CD4-positive, alpha-beta memory T cell (primary cell): ENCODE data around the gene ZFAND3. TPM values are rescaled to one million over a fixed set of nuclear protein-coding genes. Genes with fewer than 3 reads are reported as not detected.

Experiments used
- CTCF ChIA-PET: fragments of 350-600 bp; sonication (Branson Sonifier 250); formaldehyde crosslinking; loops from one replicate; lab custom pipeline; 2021; ENCODE audit warnings: inconsistent platforms; ENCODE audit not compliant: partially characterized antibody; lab: Charles Lee
- POLR2A ChIA-PET: fragments of 350-600 bp; sonication (Branson Sonifier 250); formaldehyde crosslinking; loops from one replicate; lab custom pipeline; 2021; ENCODE audit not compliant: partially characterized antibody; lab: Charles Lee
- DNase-seq, 5 donors: peaks; one replicate each; pipeline versions ENCODE4 v3.0.0 to v3.0.0-alpha.2; 2020 to 2022; ENCODE audit warnings: mixed read lengths in 1 of 5
- H3K27ac ChIP-seq: one replicate; pipeline ENCODE4 v1.7.0; 2013; ENCODE audit warnings: low read depth, low read length
- H3K27me3 ChIP-seq: 2 replicates; pipeline ENCODE4 v1.7.0; 2013; ENCODE audit warnings: mild to moderate bottlenecking, low read length, moderate library complexity; ENCODE audit not compliant: insufficient read depth
- H3K36me3 ChIP-seq: 2 replicates; pipeline ENCODE4 v1.7.0; 2013; ENCODE audit warnings: mild to moderate bottlenecking, low read length, moderate library complexity; ENCODE audit not compliant: insufficient read depth
- H3K4me1 ChIP-seq: 2 replicates; pipeline ENCODE4 v1.7.0; 2013; ENCODE audit warnings: mild to moderate bottlenecking, low read length, moderate library complexity; ENCODE audit not compliant: insufficient read depth
- H3K4me3 ChIP-seq, 2 donors: one replicate each; pipeline ENCODE4 v1.7.0; 2013; ENCODE audit warnings: low read length in 2 of 2, mild to moderate bottlenecking in 1 of 2
- H3K9me3 ChIP-seq, 2 donors: one replicate each; pipeline ENCODE4 v1.7.0; 2013; ENCODE audit warnings: low read length in 2 of 2, control low read depth in 1 of 2; ENCODE audit not compliant: control insufficient read depth in 1 of 2
- H3K27ac Mint-ChIP-seq, 7 donors: one replicate each; pipeline ENCODE4 v1.8.0; 2020 to 2021; ENCODE audit warnings: mixed read lengths in 7 of 7, mild to moderate bottlenecking in 6 of 7, inconsistent platforms in 3 of 7, moderate library complexity in 3 of 7
- H3K27me3 Mint-ChIP-seq, 2 donors: one replicate each; pipeline ENCODE4 v1.8.0; 2020 to 2021; ENCODE audit warnings: mixed read lengths in 2 of 2
- H3K36me3 Mint-ChIP-seq, 2 donors: one replicate each; pipeline ENCODE4 v1.8.0; 2020 to 2021; ENCODE audit warnings: mixed read lengths in 2 of 2, inconsistent platforms in 1 of 2, mild to moderate bottlenecking in 1 of 2
- H3K4me1 Mint-ChIP-seq, 4 donors: one replicate each; pipeline ENCODE4 v1.8.0; 2020 to 2021; ENCODE audit warnings: mixed read lengths in 4 of 4, mild to moderate bottlenecking in 1 of 4
- H3K4me3 Mint-ChIP-seq, 8 donors: one replicate each; pipeline ENCODE4 v1.8.0; 2020 to 2021; ENCODE audit warnings: mixed read lengths in 8 of 8, mild to moderate bottlenecking in 7 of 8, moderate library complexity in 6 of 8, inconsistent platforms in 3 of 8
- H3K9me3 Mint-ChIP-seq, 8 donors: one replicate each; pipeline ENCODE4 v1.8.0; 2020 to 2021; ENCODE audit warnings: mixed read lengths in 8 of 8, mild to moderate bottlenecking in 5 of 8, inconsistent platforms in 3 of 8, moderate library complexity in 1 of 8
- intact Hi-C: fragments of 100-400 bp; cut with micrococcal nuclease; formaldehyde crosslinking; loops from one replicate; pipeline ENCODE4 v1.15.1; 2023
- polyA plus RNA-seq, 2 donors: library from polyadenylated mRNA; unstranded; fragments of 300-500 nt; fragmentation: Illumina TruSeq; gene quantifications; one replicate each; pipeline ENCODE4 v1.2.3, GENCODE V29; 2021
- total RNA-seq, 2 experiments: library from RNA; stranded (reverse); gene quantifications; one replicate each; pipeline ENCODE4 v1.2.3, GENCODE V29; 2021

Gene ZFAND3
- total and polyA plus RNA-seq, 4 experiments from 2014 or later, result 2.1 to 33.0 (median 20.1) TPM

- CTCF ChIA-PET, result no interaction called here
- H3K27ac ChIP-seq, result no peak overlapping the region
- POLR2A ChIA-PET, result no interaction called here
- Mint-ChIP-seq H3K27ac (no peak overlapping the region), H3K36me3 (no peaks in the 10 kb centered on the region), H3K9me3 (no peaks in the 10 kb centered on the region), H3K27me3 (peaks cover 10 to 12% of the 10 kb centered on the region in 2 donors), H3K4me1 (no peaks in the 10 kb centered on the region), H3K4me3 (no peak overlapping the region)
- no peaks in the 10 kb centered on the region for H3K4me1 ChIP-seq
- no peaks in the 10 kb centered on the region for H3K36me3 ChIP-seq
- H3K4me3 ChIP-seq, result no peak overlapping the region
- no peaks in the 10 kb centered on the region for H3K27me3 ChIP-seq
- intact Hi-C loops, result no loop called here
- no peak for DNase-seq
- no peaks in the 10 kb centered on the region for H3K9me3 ChIP-seq
Observed at GRCh38 chr6:37807656-37808055, 11.9 kb upstream of the ZFAND3 start.

- H3K36me3 ChIP-seq, result no peaks in the 10 kb centered on the region
- no peaks in the 10 kb centered on the region for H3K9me3 ChIP-seq
- Mint-ChIP-seq H3K27ac (no peak overlapping the region), H3K36me3 (no peaks in the 10 kb centered on the region), H3K9me3 (no peaks in the 10 kb centered on the region), H3K27me3 (peaks cover 10 to 12% of the 10 kb centered on the region in 2 donors), H3K4me3 (no peak overlapping the region), H3K4me1 (no peaks in the 10 kb centered on the region)
- H3K27ac ChIP-seq, result no peak overlapping the region
- no peak overlapping the region for H3K4me3 ChIP-seq
- intact Hi-C loops, result no loop called here
- no peaks in the 10 kb centered on the region for H3K4me1 ChIP-seq
- ChIA-PET POLR2A (interaction anchor here (0.6 to 1.4 kb wide), 2 partner anchors 9 to 1437 kb away, joined by 3 to 6 read pairs; partner anchors contain the start of gene ZFAND3), CTCF (no interaction called here)
- no peaks in the 10 kb centered on the region for H3K27me3 ChIP-seq
- DNase-seq, result no peak
Observed at GRCh38 chr6:37809197-37809543, 10.4 kb upstream of the ZFAND3 start.

GRCh38 chr6:37812841-37813240, 6.7 kb upstream of the ZFAND3 start:
- Mint-ChIP-seq H3K27ac (no peak overlapping the region), H3K9me3 (no peaks in the 10 kb centered on the region), H3K36me3 (no peaks in the 10 kb centered on the region), H3K4me3 (no peak overlapping the region), H3K4me1 (peaks cover 4 to 11% (median 7%) of the 10 kb centered on the region in 4 donors), H3K27me3 (peaks cover 8 to 12% of the 10 kb centered on the region in 2 donors)
- no peak for DNase-seq
- POLR2A ChIA-PET, result no interaction called here
- no peaks in the 10 kb centered on the region for H3K27me3 ChIP-seq
- CTCF ChIA-PET, result no interaction called here
- H3K27ac ChIP-seq, result no peak overlapping the region
- H3K9me3 ChIP-seq, result no peaks in the 10 kb centered on the region
- peaks cover 6% of the 10 kb centered on the region for H3K4me1 ChIP-seq
- intact Hi-C loops, result loop anchor here (10.0 kb wide), 1 partner anchor 308 kb away; no protein-coding TSS in a partner anchor
- no peaks in the 10 kb centered on the region for H3K36me3 ChIP-seq
- no peak overlapping the region for H3K4me3 ChIP-seq

GRCh38 chr6:37814374-37814773, 5.2 kb upstream of the ZFAND3 start:
- peaks cover 9 to 25% (median 13%) of the 10 kb centered on the region in 4 donors for H3K4me1 Mint-ChIP-seq
- ChIA-PET CTCF (no interaction called here), POLR2A (no interaction called here)
- peaks cover 6 to 7% of the 10 kb centered on the region in 2 donors for H3K27me3 Mint-ChIP-seq
- H3K36me3 Mint-ChIP-seq, result peaks cover 0 to 8% of the 10 kb centered on the region in 2 donors
- Histone ChIP-seq H3K9me3 (no peaks in the 10 kb centered on the region), H3K27me3 (no peaks in the 10 kb centered on the region), H3K27ac (no peak overlapping the region), H3K4me3 (no peak overlapping the region), H3K4me1 (peaks cover 12% of the 10 kb centered on the region), H3K36me3 (no peaks in the 10 kb centered on the region)
- no peaks in the 10 kb centered on the region for H3K9me3 Mint-ChIP-seq
- H3K4me3 Mint-ChIP-seq, result no peak overlapping the region
- DNase-seq, result no peak
- H3K27ac Mint-ChIP-seq, result no peak overlapping the region
- intact Hi-C loops, result loop anchor here (10.0 kb wide), 1 partner anchor 310 kb away; no protein-coding TSS in a partner anchor

- H3K4me3 ChIP-seq, result no peak overlapping the region
- H3K27ac Mint-ChIP-seq, result peak overlapping the region in 2 of 7 donors; percentile 74 to 99
- no peaks in the 10 kb centered on the region for H3K27me3 ChIP-seq
- peaks cover under 1 to 1% of the 10 kb centered on the region in 2 donors for H3K27me3 Mint-ChIP-seq
- no peaks in the 10 kb centered on the region for H3K9me3 ChIP-seq
- H3K27ac ChIP-seq, result no peak overlapping the region
- H3K36me3 Mint-ChIP-seq, result peaks cover 0 to 14% of the 10 kb centered on the region in 2 donors
- intact Hi-C loops, result loop anchor here (5.0 to 10.0 kb wide), 2 partner anchors 312 to 384 kb away; partner anchors contain the start of gene CMTR1
- peaks cover 27% of the 10 kb centered on the region for H3K4me1 ChIP-seq
- H3K4me3 Mint-ChIP-seq, result peak overlapping the region in 5 of 8 donors; percentile 61 to 73 (median 67)
- peaks cover 20 to 42% (median 29%) of the 10 kb centered on the region in 4 donors for H3K4me1 Mint-ChIP-seq
- no peaks in the 10 kb centered on the region for H3K36me3 ChIP-seq
- DNase-seq, result no peak
- H3K9me3 Mint-ChIP-seq, result no peaks in the 10 kb centered on the region
- ChIA-PET POLR2A (interaction anchor here (0.6 to 2.9 kb wide), 2 partner anchors 11 to 23 kb away, joined by 3 to 18 read pairs; no protein-coding TSS in a partner anchor), CTCF (no interaction called here)
Observed at GRCh38 chr6:37816599-37817375, 2.7 kb upstream of the ZFAND3 start.

GRCh38 chr6:37818536-37819176, 871 bp upstream of the ZFAND3 start:
- Histone ChIP-seq H3K27ac (peak overlapping the region; percentile 82), H3K4me3 (peak overlapping the region; percentile 80 to 90), H3K27me3 (no peaks in the 10 kb centered on the region), H3K36me3 (no peaks in the 10 kb centered on the region), H3K4me1 (peaks cover 44% of the 10 kb centered on the region), H3K9me3 (no peaks in the 10 kb centered on the region)
- Mint-ChIP-seq H3K27me3 (no peaks in the 10 kb centered on the region), H3K36me3 (peaks cover 0 to 14% of the 10 kb centered on the region in 2 donors), H3K27ac (peak overlapping the region; percentile 99 to 100 (median 99)), H3K4me3 (peak overlapping the region; percentile 96 to 99 (median 98)), H3K4me1 (peaks cover 33 to 60% (median 47%) of the 10 kb centered on the region in 4 donors), H3K9me3 (no peaks in the 10 kb centered on the region)
- intact Hi-C loops, result loop anchor here (1.0 to 10.0 kb wide), 8 partner anchors 27 to 885 kb away; partner anchors contain the start of genes BTBD9, CMTR1, GLO1 and MDGA1
- DNase-seq, result peak; percentile 95 to 98 (median 96)
- ChIA-PET CTCF (interaction anchor here (1.1 kb wide), 1 partner anchor 27 kb away, joined by 5 read pairs; no protein-coding TSS in a partner anchor), POLR2A (interaction anchor here (0.6 to 2.9 kb wide), 33 partner anchors 9 to 1216 kb away, joined by 3 to 18 read pairs (median 4); partner anchors contain the start of genes BTBD9, GLO1, MDGA1 and MTCH1)
